AG09309 (cell line): ENCODE results near the gene FLNC.

ENCODE experiments used
- DNase-seq: peaks from one replicate; pipeline ENCODE4 v3.0.0-alpha.2; 2010; ENCODE audit warnings: low read depth
- H3K4me3 ChIP-seq: 2 replicates; pipeline ENCODE4 v1.5.1; 2011; ENCODE audit warnings: mild to moderate bottlenecking, low read depth, low read length, moderate library complexity; ENCODE audit not compliant: control insufficient read depth
- CTCF ChIP-seq: IDR thresholded peaks from 2 replicates; pipeline ENCODE4 v1.5.1; 2011; ENCODE audit warnings: mild to moderate bottlenecking, low read depth, low read length, inconsistent platforms; ENCODE audit not compliant: insufficient read depth, control insufficient read depth; ENCODE audit errors: missing control alignments

Gene FLNC

DNA sequence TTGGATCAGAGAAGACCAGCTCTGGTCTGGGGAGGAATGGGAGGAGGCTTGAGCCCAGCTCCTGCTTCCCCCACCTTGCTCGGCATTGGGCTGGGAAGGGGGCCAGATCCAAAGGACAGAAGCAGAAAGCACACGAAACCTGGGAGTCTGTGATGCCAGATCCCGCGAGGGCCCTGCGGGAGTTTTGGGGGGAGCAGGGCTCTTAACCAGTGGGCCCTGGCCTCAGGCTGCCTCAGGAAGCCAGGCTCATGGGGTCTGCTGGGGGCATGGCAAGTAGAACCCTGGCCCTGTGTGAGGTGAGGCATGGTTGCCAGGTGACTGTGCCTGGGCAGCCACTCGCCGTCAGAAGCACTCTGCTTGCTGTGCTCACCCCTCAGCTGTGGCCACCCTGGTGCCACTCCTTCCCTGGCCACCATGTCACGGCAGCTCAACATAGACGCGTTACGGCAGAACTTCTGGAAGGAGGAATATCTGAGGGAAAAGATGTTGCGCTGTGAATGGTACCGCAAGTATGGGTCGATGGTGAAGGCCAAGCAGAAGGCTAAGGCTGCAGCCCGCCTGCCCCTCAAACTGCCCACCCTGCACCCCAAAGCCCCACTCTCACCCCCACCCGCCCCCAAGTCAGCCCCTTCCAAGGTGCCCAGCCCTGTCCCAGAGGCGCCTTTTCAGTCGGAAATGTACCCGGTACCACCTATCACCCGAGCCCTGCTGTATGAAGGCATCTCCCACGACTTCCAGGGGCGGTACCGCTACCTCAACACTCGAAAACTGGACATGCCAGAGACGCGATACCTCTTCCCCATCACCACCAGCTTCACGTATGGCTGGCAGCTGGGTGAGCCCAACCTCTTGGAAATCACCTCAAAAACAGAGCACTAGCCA is 36.0 kb downstream of the FLNC start:
- no peak for DNase-seq
- TF ChIP-seq CTCF = no peak
- no peak overlapping the region for H3K4me3 ChIP-seq

GRCh38 chr7:128867241-128867640 is 37.0 kb downstream of the FLNC start:
- no peak for DNase-seq
- H3K4me3 ChIP-seq = no peak overlapping the region
- no peak for TF ChIP-seq CTCF

DNA sequence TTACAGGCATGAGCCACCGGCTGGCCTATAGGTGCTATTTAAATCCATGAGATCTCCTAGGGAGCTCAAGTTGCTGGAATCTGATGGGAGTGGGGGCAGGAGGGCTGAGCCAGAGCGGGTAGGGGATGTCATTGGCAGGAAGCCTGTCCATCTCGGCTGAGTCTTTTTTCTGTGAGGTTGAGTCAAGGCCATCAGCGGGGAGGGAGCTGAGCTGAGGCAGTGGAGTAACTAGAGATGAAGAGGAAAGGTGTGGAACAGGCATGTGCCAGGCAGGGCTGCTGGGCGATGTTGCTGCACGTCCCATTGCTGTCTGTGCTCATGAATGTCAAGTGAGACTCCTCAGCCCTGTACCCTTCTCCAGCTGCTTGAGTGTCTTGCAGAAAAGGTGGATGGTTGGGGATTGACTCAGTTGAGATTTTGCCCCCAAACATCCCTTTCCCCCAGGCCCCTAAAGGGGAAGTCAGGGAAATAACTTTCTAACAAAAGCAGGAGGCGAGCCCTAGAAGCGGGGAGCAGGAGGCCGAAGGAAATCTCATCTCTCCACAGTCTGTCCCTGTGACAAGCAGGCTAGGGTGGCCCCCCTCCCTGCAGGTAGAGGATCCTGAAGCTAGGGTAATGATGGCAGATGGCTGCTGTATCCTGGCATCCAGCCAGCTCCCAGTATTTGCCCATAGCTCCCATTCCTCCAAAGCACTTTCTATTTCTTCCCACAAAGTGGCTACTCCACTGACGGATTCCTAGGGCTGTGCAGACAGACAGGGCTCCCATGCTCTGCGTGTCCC is 37.8 kb downstream of the FLNC start:
- no peak overlapping the region for H3K4me3 ChIP-seq
- no peak for DNase-seq
- TF ChIP-seq CTCF = no peak

DNA sequence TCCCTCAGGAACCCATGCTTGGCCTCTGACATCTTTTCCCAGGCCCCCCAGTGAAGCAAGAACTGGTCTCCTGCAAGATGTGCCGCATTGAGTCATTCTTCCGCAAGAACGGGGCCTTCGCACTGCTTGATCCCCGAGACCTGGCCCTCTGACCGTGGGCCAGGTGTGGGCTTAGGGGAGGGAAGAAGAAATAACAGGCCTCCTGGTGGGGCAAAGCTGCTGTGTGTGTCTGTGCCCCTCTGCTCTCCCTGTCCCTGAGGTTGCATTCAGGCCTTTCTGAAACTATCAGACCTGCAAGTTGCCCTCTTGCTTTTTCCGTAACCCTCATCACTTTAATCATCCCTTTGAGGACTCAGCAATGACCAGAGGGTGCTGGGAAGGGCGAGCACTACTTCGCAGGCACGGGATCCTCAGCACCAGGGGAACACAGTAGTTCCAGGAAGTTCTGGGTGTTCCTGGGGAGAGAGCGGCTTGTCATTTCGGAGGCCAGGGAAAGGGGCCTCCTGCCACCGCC is 38.5 kb downstream of the FLNC start:
- no peak for DNase-seq
- no peak overlapping the region for H3K4me3 ChIP-seq
- TF ChIP-seq CTCF = no peak

- peak overlapping the region; percentile 38 for H3K4me3 ChIP-seq
- DNase-seq = no peak
These were observed 39.1 kb downstream of the FLNC start for GRCh38 chr7:128869138-128869943.

More at GRCh38 chr7:128869138-128869943, 39.1 kb downstream of the FLNC start:
- TF ChIP-seq CTCF = no peak
